Endodermal cell (in vitro differentiated cells): Measurements from ENCODE around the gene NRAP. TPM values are rescaled to one million over a fixed set of nuclear protein-coding genes. Genes with fewer than 3 reads are reported as not detected.

Source experiments
- DNase-seq: peaks from one replicate; pipeline ENCODE4 v3.0.0-alpha.2; 2017
- H3K27ac ChIP-seq: 2 replicates; pipeline ENCODE4 v1.5.1; 2013; ENCODE audit warnings: mild to moderate bottlenecking, low read depth, low read length, moderate library complexity
- H3K27me3 ChIP-seq: 2 replicates; pipeline ENCODE4 v1.6.1; 2013; ENCODE audit warnings: mild to moderate bottlenecking, low read length, moderate library complexity; ENCODE audit not compliant: insufficient read depth, control insufficient read depth, poor library complexity, severe bottlenecking
- H3K36me3 ChIP-seq: 2 replicates; pipeline ENCODE4 v1.7.0; 2013; ENCODE audit warnings: mild to moderate bottlenecking, low read length, moderate library complexity; ENCODE audit not compliant: control insufficient read depth, insufficient read depth
- H3K4me1 ChIP-seq: one replicate; pipeline ENCODE4 v1.7.0; 2013; ENCODE audit warnings: low read length; ENCODE audit not compliant: control insufficient read depth, insufficient read depth
- H3K4me3 ChIP-seq: 2 replicates; pipeline ENCODE4 v1.5.1; 2013; ENCODE audit warnings: mild to moderate bottlenecking, low read length, moderate library complexity
- H3K9ac ChIP-seq: 2 replicates; pipeline ENCODE4 v1.6.1; 2013; ENCODE audit warnings: mild to moderate bottlenecking, low read length, moderate library complexity; ENCODE audit not compliant: poor library complexity, severe bottlenecking; ENCODE audit errors: extremely low read depth
- H3K9me3 ChIP-seq: 2 replicates; pipeline ENCODE4 v1.6.1; 2013; ENCODE audit warnings: mild to moderate bottlenecking, low read length, moderate library complexity; ENCODE audit not compliant: control insufficient read depth
- H3K27ac Mint-ChIP-seq: 2 replicates; pipeline ENCODE4 v1.8.0; 2020; ENCODE audit warnings: mixed read lengths
- H3K27me3 Mint-ChIP-seq: 2 replicates; pipeline ENCODE4 v1.8.0; 2021; ENCODE audit warnings: mild to moderate bottlenecking, mixed read lengths; ENCODE audit not compliant: insufficient read depth
- H3K36me3 Mint-ChIP-seq: 2 replicates; pipeline ENCODE4 v1.8.0; 2020; ENCODE audit warnings: low read depth, mixed read lengths
- H3K4me1 Mint-ChIP-seq: 2 replicates; pipeline ENCODE4 v1.8.0; 2020; ENCODE audit warnings: mixed read lengths
- H3K4me3 Mint-ChIP-seq: 2 replicates; pipeline ENCODE4 v1.8.0; 2020; ENCODE audit warnings: mild to moderate bottlenecking, moderate library complexity, mixed read lengths
- H3K9me3 Mint-ChIP-seq: 2 replicates; pipeline ENCODE4 v1.8.0; 2020; ENCODE audit warnings: mild to moderate bottlenecking, mixed read lengths
- CTCF ChIP-seq: fragments of 200-600 bp; sonication (generic); conservative IDR thresholded peaks from 2 replicates; pipeline ENCODE4 v1.5.0; 2021; ENCODE audit warnings: antibody characterized with exemption, mild to moderate bottlenecking
- WGBS, 2 experiments: methylation state at CpG; one replicate each; pipeline versions ENCODE4 v1.1.5 to v1.1.7; 2013; ENCODE audit warnings: missing lambda C conversion rate in 2 of 2, mixed read lengths in 1 of 2; ENCODE audit not compliant: insufficient coverage in 1 of 2, insufficient read length in 1 of 2; 5-methylcytosine and 5-hydroxymethylcytosine counted together
- total RNA-seq, 2 donors: library from RNA; stranded (reverse); fragmentation: NEBNext Ultra II Directional in 1 of 2; extraction: Animal tissue kit (Norgen Biotek cat#: 25700) in 1 of 2; gene quantifications; 2 replicates in 1 of 2; 3 replicates in 1 of 2; pipeline ENCODE4 v1.2.1, GENCODE V29; 2021

The NRAP gene
- total RNA-seq, 2 donors from 2014 or later: 0.09 to 0.11 TPM

DNA sequence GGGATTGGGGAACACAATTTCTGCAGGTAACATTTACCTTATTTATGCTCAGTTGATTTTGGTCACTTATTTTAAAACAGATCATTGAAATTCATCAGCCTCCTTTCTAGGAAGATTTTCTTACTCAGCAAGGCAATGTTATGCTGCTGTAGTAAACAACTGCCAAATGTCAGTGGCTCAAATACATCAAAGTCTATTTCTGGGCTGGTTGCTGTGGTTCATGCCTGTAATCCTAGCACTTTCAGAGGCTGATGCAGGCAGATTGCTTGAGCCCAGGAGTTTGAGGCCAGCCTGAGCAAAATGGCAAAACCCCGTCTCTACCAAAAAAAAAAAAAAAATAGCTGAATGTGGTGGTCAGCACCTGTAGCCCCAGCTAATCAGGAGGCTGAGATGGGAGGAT lies 85.1 kb downstream of the NRAP start:
- no peak for DNase-seq
- H3K27ac Mint-ChIP-seq: no peak overlapping the region
- Histone ChIP-seq H3K27ac (no peak overlapping the region), H3K36me3 (no peaks in the 10 kb centered on the region), H3K9me3 (no peaks in the 10 kb centered on the region), H3K9ac (no peak overlapping the region), H3K4me1 (no peaks in the 10 kb centered on the region), H3K4me3 (no peak overlapping the region), H3K27me3 (no peaks in the 10 kb centered on the region)
- H3K4me1 Mint-ChIP-seq: peaks cover 20% of the 10 kb centered on the region
- peaks cover 7% of the 10 kb centered on the region for H3K27me3 Mint-ChIP-seq
- no peak overlapping the region for H3K4me3 Mint-ChIP-seq
- no peaks in the 10 kb centered on the region for H3K36me3 Mint-ChIP-seq
- 90 to 93% methylated on average over 1 of the region's 1 CpG for WGBS, 2 experiments
- no peak for TF ChIP-seq CTCF
- no peaks in the 10 kb centered on the region for H3K9me3 Mint-ChIP-seq

- peaks cover 11% of the 10 kb centered on the region for H3K4me1 ChIP-seq
- H3K27ac Mint-ChIP-seq: no peak overlapping the region
- H3K4me3 ChIP-seq: no peak overlapping the region
- no peaks in the 10 kb centered on the region for H3K9me3 Mint-ChIP-seq
- H3K9ac ChIP-seq: no peak overlapping the region
- TF ChIP-seq CTCF: no peak
- H3K4me1 Mint-ChIP-seq: peaks cover 33% of the 10 kb centered on the region
- peak; percentile 77 for DNase-seq
- no peaks in the 10 kb centered on the region for H3K36me3 ChIP-seq
- H3K4me3 Mint-ChIP-seq: no peak overlapping the region
- H3K27ac ChIP-seq: no peak overlapping the region
- H3K27me3 Mint-ChIP-seq: peaks cover 7% of the 10 kb centered on the region
- H3K27me3 ChIP-seq: no peaks in the 10 kb centered on the region
- H3K36me3 Mint-ChIP-seq: no peaks in the 10 kb centered on the region
- 70 to 82% methylated on average over 3 to 4 of the region's 4 CpGs for WGBS, 2 experiments
- H3K9me3 ChIP-seq: no peaks in the 10 kb centered on the region
Measured at GRCh38 chr10:113576852-113577251, 87.0 kb downstream of the NRAP start.

- no peaks in the 10 kb centered on the region for H3K27me3 ChIP-seq
- no peak for TF ChIP-seq CTCF
- 80 to 100% methylated on average over 1 of the region's 1 CpG for WGBS, 2 experiments
- Mint-ChIP-seq H3K27ac (no peak overlapping the region), H3K36me3 (no peaks in the 10 kb centered on the region), H3K9me3 (no peaks in the 10 kb centered on the region), H3K27me3 (peaks cover 1% of the 10 kb centered on the region), H3K4me1 (peaks cover 38% of the 10 kb centered on the region), H3K4me3 (peak overlapping the region; percentile 6)
- H3K4me1 ChIP-seq: peaks cover 20% of the 10 kb centered on the region
- no peaks in the 10 kb centered on the region for H3K36me3 ChIP-seq
- no peak overlapping the region for H3K9ac ChIP-seq
- no peak overlapping the region for H3K27ac ChIP-seq
- DNase-seq: no peak
- H3K9me3 ChIP-seq: no peaks in the 10 kb centered on the region
- peak overlapping the region; percentile 21 for H3K4me3 ChIP-seq
Measured at GRCh38 chr10:113573368-113573767, 90.5 kb downstream of the NRAP start.
